ENCODE measurements around the gene WDR93. TPM values are rescaled to one million over a fixed set of nuclear protein-coding genes. Genes with fewer than 3 reads are reported as not detected.

WDR93 gene
- total and polyA plus RNA-seq, 12 donors: 0.14 to 0.43 (median 0.36) TPM; not detected in 4

GRCh38 chr15:89671687-89672086 is 18.9 kb upstream of the WDR93 start:
- TF ChIP-seq POLR2A (IDR thresholded peaks at IDR 0.05) (no peak), CTCF (IDR thresholded peaks at IDR 0.05) (no peak)
- H3K4me3 ChIP-seq: no peak overlapping the region
- no peaks in the 10 kb centered on the region for H3K9me3 ChIP-seq (replicated peaks in 1 of 3)
- H3K27ac ChIP-seq: no peak overlapping the region
- H3K4me1 ChIP-seq (replicated peaks in 1 of 2): peaks cover 0 to 10% of the 10 kb centered on the region in 2 donors
- intact Hi-C loops (cut with DNase I): no loop called here
- H3K36me3 ChIP-seq (replicated peaks in 1 of 2): no peaks in the 10 kb centered on the region
- H3K27me3 ChIP-seq: no peaks in the 10 kb centered on the region
- WGBS, 4 donors: 51 to 89% (median 66%) methylated on average over 3 to 4 of the region's 4 CpGs
- DNase-seq: no peak

GRCh38 chr15:89672221-89673164 is 18.1 kb upstream of the WDR93 start:
- intact Hi-C loops (cut with DNase I): no loop called here
- Histone ChIP-seq H3K27ac (peak overlapping the region in 2 of 5 donors; percentile 1 to 49), H3K4me3 (no peak overlapping the region), H3K4me1 (replicated peaks in 1 of 2) (peaks cover 0 to 10% of the 10 kb centered on the region in 2 donors), H3K9me3 (replicated peaks in 1 of 3) (no peaks in the 10 kb centered on the region), H3K27me3 (no peaks in the 10 kb centered on the region), H3K36me3 (replicated peaks in 1 of 2) (no peaks in the 10 kb centered on the region)
- 85 to 93% (median 91%) methylated on average over 9 to 12 of the region's 12 CpGs for WGBS, 4 donors
- TF ChIP-seq POLR2A (IDR thresholded peaks at IDR 0.05): no peak
- no peak for TF ChIP-seq CTCF (IDR thresholded peaks at IDR 0.05)
- peak in 2 of 7 donors; percentile 30 to 52 for DNase-seq

GRCh38 chr15:89673165-89673512 is 17.5 kb upstream of the WDR93 start:
- no peak overlapping the region for H3K27ac ChIP-seq
- H3K9me3 ChIP-seq (replicated peaks in 1 of 3): no peaks in the 10 kb centered on the region
- H3K4me1 ChIP-seq (replicated peaks in 1 of 2): peaks cover 0 to 10% of the 10 kb centered on the region in 2 donors
- no peak overlapping the region for H3K4me3 ChIP-seq
- intact Hi-C loops (cut with DNase I): no loop called here
- DNase-seq: peak in 2 of 7 donors; percentile 27 to 58
- no peaks in the 10 kb centered on the region for H3K36me3 ChIP-seq (replicated peaks in 1 of 2)
- H3K27me3 ChIP-seq: no peaks in the 10 kb centered on the region
- no peak for TF ChIP-seq POLR2A (IDR thresholded peaks at IDR 0.05)
- TF ChIP-seq CTCF (IDR thresholded peaks at IDR 0.05): peak in 2 of 6 experiments; percentile 28 to 29
- 70 to 79% (median 72%) methylated on average over 10 to 12 of the region's 12 CpGs for WGBS, 4 donors

- no peak for TF ChIP-seq POLR2A (IDR thresholded peaks at IDR 0.05)
- no peak for TF ChIP-seq CTCF (IDR thresholded peaks at IDR 0.05)
- no peak overlapping the region for H3K27ac ChIP-seq
- DNase-seq: peak in 1 of 7 donors; percentile 29
- peaks cover 0 to 10% of the 10 kb centered on the region in 2 donors for H3K4me1 ChIP-seq (replicated peaks in 1 of 2)
- intact Hi-C loops (cut with DNase I): no loop called here
- H3K9me3 ChIP-seq (replicated peaks in 1 of 3): no peaks in the 10 kb centered on the region
- no peaks in the 10 kb centered on the region for H3K36me3 ChIP-seq (replicated peaks in 1 of 2)
- WGBS, 4 donors: 77 to 87% (median 82%) methylated on average over 4 of the region's 4 CpGs
- H3K4me3 ChIP-seq: no peak overlapping the region
- H3K27me3 ChIP-seq: no peaks in the 10 kb centered on the region
Measured at GRCh38 chr15:89674526-89674925, 16.1 kb upstream of the WDR93 start.

All from adrenal gland (tissue), 12 donors.